ENCODE data around the gene MANBA.

MANBA gene

GRCh38 chr4:102589743-102590142, 171.0 kb downstream of the MANBA start:
- H4K20me1 ChIP-seq (ENCODE audit: control insufficient read depth, insufficient read depth, low read depth, low read length), result no peaks in the 10 kb centered on the region
- no peak for TF ChIP-seq EZH2phosphoT487 (IDR thresholded peaks at IDR 0.05; ENCODE audit: borderline replicate concordance, low read length)
- no peak for TF ChIP-seq CTCF (IDR thresholded peaks at IDR 0.05; ENCODE audit: low read depth, low read length, poor library complexity, severe bottlenecking)
- H3K9me2 ChIP-seq (replicated peaks; ENCODE audit: control insufficient read depth, low read length), result no peaks in the 10 kb centered on the region
- H3F3A ChIP-seq (ENCODE audit: control insufficient read depth, insufficient read depth), result no peaks in the 10 kb centered on the region
- H3K4me2 ChIP-seq (ENCODE audit: low read length), result no peak overlapping the region
- H3K4me3 ChIP-seq (ENCODE audit: low read length), result no peak overlapping the region
- no peaks in the 10 kb centered on the region for H3K27me3 ChIP-seq (ENCODE audit: control insufficient read depth, low read length)
- H3K79me2 ChIP-seq (ENCODE audit: control insufficient read depth, low read length), result no peaks in the 10 kb centered on the region
- H3K36me3 ChIP-seq (ENCODE audit: control insufficient read depth, low read length), result peaks cover 75% of the 10 kb centered on the region
- no peak overlapping the region for H3K27ac ChIP-seq (ENCODE audit: low read depth, low read length)
- H3K9me3 ChIP-seq (ENCODE audit: control insufficient read depth, insufficient read depth, low read length), result no peaks in the 10 kb centered on the region
- no peaks in the 10 kb centered on the region for H3K4me1 ChIP-seq (ENCODE audit: control insufficient read depth, low read length)

DNA sequence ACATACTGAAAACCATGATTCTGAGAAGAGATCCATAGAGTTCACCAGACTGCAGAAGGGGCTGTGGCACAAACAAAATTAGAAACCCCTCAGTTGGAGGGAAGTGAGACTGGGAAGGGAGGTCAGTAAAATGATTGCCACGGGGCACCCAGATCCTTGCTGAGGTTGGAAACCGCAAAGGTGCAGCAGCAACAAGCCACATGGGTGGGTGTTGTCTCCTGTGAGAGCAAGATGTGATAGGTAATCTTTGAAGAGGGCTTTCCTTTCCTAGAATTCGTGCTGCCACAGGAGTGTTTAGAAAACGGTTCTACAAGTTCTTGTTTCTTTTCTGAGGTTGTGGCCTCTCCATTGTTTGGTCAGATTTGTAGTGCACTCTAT, 174.1 kb downstream of the MANBA start:
- no peaks in the 10 kb centered on the region for H3K9me2 ChIP-seq (replicated peaks; ENCODE audit: control insufficient read depth, low read length)
- H3F3A ChIP-seq (ENCODE audit: control insufficient read depth, insufficient read depth), result no peaks in the 10 kb centered on the region
- H3K9me3 ChIP-seq (ENCODE audit: control insufficient read depth, insufficient read depth, low read length), result no peaks in the 10 kb centered on the region
- no peak overlapping the region for H3K4me3 ChIP-seq (ENCODE audit: low read length)
- H3K27ac ChIP-seq (ENCODE audit: low read depth, low read length), result no peak overlapping the region
- no peaks in the 10 kb centered on the region for H4K20me1 ChIP-seq (ENCODE audit: control insufficient read depth, insufficient read depth, low read depth, low read length)
- H3K79me2 ChIP-seq (ENCODE audit: control insufficient read depth, low read length), result no peaks in the 10 kb centered on the region
- TF ChIP-seq EZH2phosphoT487 (IDR thresholded peaks at IDR 0.05; ENCODE audit: borderline replicate concordance, low read length) (no peak), CTCF (IDR thresholded peaks at IDR 0.05; ENCODE audit: low read depth, low read length, poor library complexity, severe bottlenecking) (no peak)
- H3K27me3 ChIP-seq (ENCODE audit: control insufficient read depth, low read length), result no peaks in the 10 kb centered on the region
- H3K4me1 ChIP-seq (ENCODE audit: control insufficient read depth, low read length), result no peaks in the 10 kb centered on the region
- no peak overlapping the region for H3K4me2 ChIP-seq (ENCODE audit: low read length)
- H3K36me3 ChIP-seq (ENCODE audit: control insufficient read depth, low read length), result peaks cover 85% of the 10 kb centered on the region

DNA sequence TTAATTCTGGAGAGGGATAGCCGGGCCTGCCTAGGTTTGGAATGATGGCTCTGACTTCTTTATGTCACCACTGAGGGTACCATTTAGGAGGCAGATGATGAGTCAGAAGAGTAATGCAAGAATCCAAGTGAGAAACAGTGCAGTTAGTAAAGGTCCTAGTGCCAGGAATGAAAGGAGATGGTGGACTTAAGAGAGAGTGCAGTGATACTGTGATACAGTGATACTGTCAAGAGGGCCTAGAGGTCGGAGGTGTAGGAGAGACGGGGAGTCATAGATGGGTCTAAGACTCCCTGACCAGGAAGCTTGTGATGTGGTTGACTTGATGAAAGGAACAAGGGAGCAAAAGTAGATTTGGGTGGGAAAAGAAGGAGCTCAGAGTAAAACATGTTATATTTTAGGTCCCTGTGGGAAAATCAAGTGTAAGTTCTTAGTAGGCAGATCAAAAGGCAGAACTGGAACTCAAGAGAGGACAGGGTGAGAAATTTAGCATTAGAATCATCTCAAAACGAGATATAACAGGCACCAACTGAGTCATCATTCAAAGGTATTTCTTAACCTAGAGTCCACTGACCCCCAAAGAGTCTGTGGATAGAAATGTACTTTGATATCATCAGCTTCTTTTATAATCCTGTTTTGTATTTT, 174.6 kb downstream of the MANBA start:
- H3K4me1 ChIP-seq (ENCODE audit: control insufficient read depth, low read length), result no peaks in the 10 kb centered on the region
- no peak overlapping the region for H3K4me2 ChIP-seq (ENCODE audit: low read length)
- no peaks in the 10 kb centered on the region for H3K79me2 ChIP-seq (ENCODE audit: control insufficient read depth, low read length)
- H4K20me1 ChIP-seq (ENCODE audit: control insufficient read depth, insufficient read depth, low read depth, low read length), result no peaks in the 10 kb centered on the region
- no peak for TF ChIP-seq EZH2phosphoT487 (IDR thresholded peaks at IDR 0.05; ENCODE audit: borderline replicate concordance, low read length)
- no peak for TF ChIP-seq CTCF (IDR thresholded peaks at IDR 0.05; ENCODE audit: low read depth, low read length, poor library complexity, severe bottlenecking)
- no peak overlapping the region for H3K27ac ChIP-seq (ENCODE audit: low read depth, low read length)
- no peaks in the 10 kb centered on the region for H3K9me2 ChIP-seq (replicated peaks; ENCODE audit: control insufficient read depth, low read length)
- H3K9me3 ChIP-seq (ENCODE audit: control insufficient read depth, insufficient read depth, low read length), result no peaks in the 10 kb centered on the region
- peaks cover 90% of the 10 kb centered on the region for H3K36me3 ChIP-seq (ENCODE audit: control insufficient read depth, low read length)
- H3K4me3 ChIP-seq (ENCODE audit: low read length), result no peak overlapping the region
- H3K27me3 ChIP-seq (ENCODE audit: control insufficient read depth, low read length), result no peaks in the 10 kb centered on the region
- H3F3A ChIP-seq (ENCODE audit: control insufficient read depth, insufficient read depth), result no peaks in the 10 kb centered on the region

Data from DOHH2 (cell line).